Liver (tissue), 9 donors: ENCODE data around the gene PCDHA10. TPM values are rescaled to one million over a fixed set of nuclear protein-coding genes. Genes with fewer than 3 reads are reported as not detected.
"Not testable (repeated sequence)": the region's sequence is repeated elsewhere in the genome, so short reads cannot be mapped to it uniquely, and the experiment has no call there.

Experiments
- DNase-seq: peaks from one replicate; pipeline ENCODE4 v3.0.0-alpha.2; 2017; ENCODE audit warnings: low spot score
- H3K27ac ChIP-seq, 2 donors: one replicate each; pipeline ENCODE4 v1.7.0; 2013; ENCODE audit warnings: inconsistent platforms in 2 of 2, low read length in 2 of 2, control low read depth in 1 of 2, low read depth in 1 of 2, mild to moderate bottlenecking in 1 of 2
- H3K27me3 ChIP-seq, 4 donors: one replicate each; pipeline versions ENCODE4 v1.6.1 to v1.7.0; 2013; ENCODE audit warnings: low read length in 3 of 4, inconsistent platforms in 1 of 4, mild to moderate bottlenecking in 1 of 4, moderate library complexity in 1 of 4; ENCODE audit not compliant: control insufficient read depth in 4 of 4, insufficient read depth in 4 of 4
- H3K36me3 ChIP-seq, 4 donors: one replicate each; pipeline versions ENCODE4 v1.6.1 to v1.7.0; 2013; ENCODE audit warnings: low read length in 3 of 4, mild to moderate bottlenecking in 3 of 4, low read depth in 1 of 4, moderate library complexity in 1 of 4; ENCODE audit not compliant: control insufficient read depth in 4 of 4, insufficient read depth in 3 of 4
- H3K4me1 ChIP-seq, 4 donors: one replicate each; pipeline versions ENCODE4 v1.6.1 to v1.7.0; 2013; ENCODE audit warnings: low read length in 3 of 4, mild to moderate bottlenecking in 3 of 4, moderate library complexity in 1 of 4; ENCODE audit not compliant: control insufficient read depth in 4 of 4, insufficient read depth in 4 of 4
- H3K4me3 ChIP-seq, 3 donors: one replicate each; pipeline versions ENCODE4 v1.6.1 to v1.7.0; 2013; ENCODE audit warnings: low read length in 3 of 3, control low read depth in 1 of 3, low read depth in 1 of 3, mild to moderate bottlenecking in 1 of 3
- H3K9ac ChIP-seq, 2 donors: one replicate each; pipeline ENCODE4 v1.7.0; 2013; ENCODE audit warnings: low read length in 2 of 2, mild to moderate bottlenecking in 2 of 2, moderate library complexity in 2 of 2, control low read depth in 1 of 2, low read depth in 1 of 2
- H3K9me3 ChIP-seq, 4 donors: one replicate each; pipeline versions ENCODE4 v1.6.1 to v1.7.0; 2013; ENCODE audit warnings: low read length in 3 of 4; ENCODE audit not compliant: control insufficient read depth in 4 of 4
- EGR1 ChIP-seq, 2 donors: IDR thresholded peaks; 2 replicates each; pipeline ENCODE4 v1.6.1; 2016 to 2018; ENCODE audit warnings: antibody characterized with exemption in 2 of 2, low read depth in 2 of 2
- FOXA1 ChIP-seq: IDR thresholded peaks from 2 replicates; pipeline ENCODE4 v1.6.1; 2016; ENCODE audit warnings: antibody characterized with exemption
- FOXA2 ChIP-seq: IDR thresholded peaks from 2 replicates; pipeline ENCODE4 v1.6.1; 2016; ENCODE audit warnings: antibody characterized with exemption
- GABPA ChIP-seq, 2 donors: IDR thresholded peaks in 1 of 2; conservative IDR thresholded peaks in 1 of 2; 2 replicates each; pipeline ENCODE4 v1.6.1; 2016; ENCODE audit warnings: antibody characterized with exemption in 2 of 2, mild to moderate bottlenecking in 1 of 2, moderate library complexity in 1 of 2
- HNF4A ChIP-seq, 2 donors: conservative IDR thresholded peaks; 2 replicates each; pipeline ENCODE4 v1.6.1; 2016; ENCODE audit warnings: antibody characterized with exemption in 2 of 2, mild to moderate bottlenecking in 2 of 2
- HNF4G ChIP-seq: IDR thresholded peaks from 2 replicates; pipeline ENCODE4 v1.6.1; 2016; ENCODE audit warnings: antibody characterized with exemption
- JUND ChIP-seq, 2 donors: IDR thresholded peaks; 2 replicates each; pipeline ENCODE4 v1.6.1; 2016; ENCODE audit warnings: antibody characterized with exemption in 2 of 2
- NR2F2 ChIP-seq: IDR thresholded peaks from 2 replicates; pipeline ENCODE4 v1.6.1; 2016; ENCODE audit warnings: antibody characterized with exemption
- RAD21 ChIP-seq, 2 donors: IDR thresholded peaks; 2 replicates each; pipeline ENCODE4 v1.6.1; 2016; ENCODE audit warnings: antibody characterized with exemption in 2 of 2, mild to moderate bottlenecking in 2 of 2
- RXRA ChIP-seq, 2 donors: IDR thresholded peaks; 2 replicates each; pipeline ENCODE4 v1.6.1; 2017 to 2018; ENCODE audit warnings: antibody characterized with exemption in 2 of 2, mild to moderate bottlenecking in 1 of 2
- SP1 ChIP-seq: IDR thresholded peaks from 2 replicates; pipeline ENCODE4 v1.6.1; 2018; ENCODE audit warnings: antibody characterized with exemption, mild to moderate bottlenecking
- TAF1 ChIP-seq: conservative IDR thresholded peaks from 2 replicates; pipeline ENCODE4 v1.6.1; 2016; ENCODE audit warnings: antibody characterized with exemption, mild to moderate bottlenecking
- YY1 ChIP-seq: IDR thresholded peaks from 2 replicates; pipeline ENCODE4 v1.6.1; 2016; ENCODE audit warnings: antibody characterized with exemption, mild to moderate bottlenecking
- WGBS: extraction: QIAGEN DNeasy Blood & Tissue Kit; methylation state at CpG from one replicate; pipeline ENCODE4 v1.1.7; 2013; 5-methylcytosine and 5-hydroxymethylcytosine counted together
- polyA plus RNA-seq, 2 donors: library from polyadenylated mRNA; stranded (reverse) in 1 of 2; unstranded in 1 of 2; fragments of 200-250 nt in 1 of 2; fragments of >200 nt in 1 of 2; fragmentation: Nextera tagmentation in 1 of 2; extraction: Ambion mirVana in 1 of 2; gene quantifications; one replicate each; pipeline versions ENCODE4 v1.2.1 to v1.2.3, GENCODE V29; 2013 to 2015
- total RNA-seq, 2 donors: library from RNA; depleted of rRNA; stranded (reverse); fragments of >200 nt; gene quantifications; one replicate each; pipeline ENCODE4 v1.2.3, GENCODE V29; 2014
- TF ChIP-seq, protein P1 (sequence below): fragments of 150-350 bp; IDR thresholded peaks from 2 replicates; pipeline ENCODE4 v1.5.1; 2017; ENCODE audit warnings: improper control_type of control experiment, low read depth, low read length; ENCODE audit not compliant: missing input control
- TF ChIP-seq, protein P2 (sequence below): IDR thresholded peaks from 2 replicates; pipeline ENCODE4 v1.6.1; 2016; ENCODE audit warnings: antibody characterized with exemption
- TF ChIP-seq, protein P3 (sequence below): IDR thresholded peaks from 2 replicates; pipeline ENCODE4 v1.6.1; 2016; ENCODE audit warnings: antibody characterized with exemption, mild to moderate bottlenecking
- TF ChIP-seq, protein P4 (sequence below): IDR thresholded peaks from 2 replicates; pipeline ENCODE4 v1.6.1; 2016; ENCODE audit warnings: antibody characterized with exemption
- TF ChIP-seq, protein P5 (sequence below): IDR thresholded peaks from 2 replicates; pipeline ENCODE4 v1.6.1; 2016; ENCODE audit warnings: antibody characterized with exemption
- donor health status: healthy.
- donor health status: healthy.
- donor health status: healthy.
- donor health status: healthy.
- donor health status: healthy.

PCDHA10 gene
- total and polyA plus RNA-seq, 4 donors = under 0.01 to 0.01 TPM; not detected in 2

DNA sequence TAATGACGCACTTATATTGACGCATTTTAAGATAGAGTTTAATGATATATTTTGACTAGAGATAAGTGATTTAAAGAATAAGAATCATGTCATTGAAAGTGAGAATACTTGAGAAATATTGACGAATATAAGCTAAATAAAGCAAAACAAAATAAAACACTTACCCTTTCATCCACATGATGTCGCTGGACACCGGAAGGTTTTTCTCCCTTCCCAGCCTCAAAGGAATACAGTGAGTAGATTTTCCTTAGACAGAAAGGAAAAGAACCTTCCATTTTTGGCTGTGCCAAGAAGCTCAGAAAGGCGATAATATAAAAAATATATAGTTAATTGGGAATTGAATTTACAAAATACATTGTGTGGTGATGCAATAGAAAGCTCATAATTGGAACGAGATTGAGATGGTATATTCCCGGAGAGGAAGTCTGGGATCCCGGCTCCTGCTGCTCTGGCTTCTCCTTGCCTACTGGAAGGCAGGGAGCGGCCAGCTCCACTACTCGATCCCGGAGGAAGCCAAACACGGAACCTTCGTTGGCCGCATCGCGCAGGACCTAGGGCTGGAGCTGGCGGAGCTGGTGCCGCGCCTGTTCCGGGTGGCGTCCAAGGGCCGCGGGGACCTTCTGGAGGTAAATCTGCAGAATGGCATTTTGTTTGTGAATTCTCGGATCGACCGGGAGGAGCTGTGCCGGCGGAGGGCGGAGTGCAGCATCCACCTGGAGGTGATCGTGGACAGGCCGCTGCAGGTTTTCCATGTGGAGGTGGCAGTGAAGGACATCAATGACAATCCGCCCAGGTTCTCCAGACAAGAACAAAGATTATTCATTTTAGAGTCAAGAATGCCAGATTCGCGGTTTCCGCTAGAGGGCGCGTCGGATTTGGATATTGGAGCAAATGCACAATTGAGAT is 34.1 kb upstream of the PCDHA10 start, which contains the start of gene PCDHA5:
Gene PCDHA5, plus strand, starts transcription at position 239 of the 906 bp plus-strand sequence.
- TF ChIP-seq RAD21 (IDR thresholded peaks at IDR 0.05) (no peak), GABPA (IDR thresholded peaks at IDR 0.05 in 1 of 2, conservative IDR thresholded peaks at IDR 0.05 in 1 of 2) (no peak)
- TF ChIP-seq, protein P1, sequence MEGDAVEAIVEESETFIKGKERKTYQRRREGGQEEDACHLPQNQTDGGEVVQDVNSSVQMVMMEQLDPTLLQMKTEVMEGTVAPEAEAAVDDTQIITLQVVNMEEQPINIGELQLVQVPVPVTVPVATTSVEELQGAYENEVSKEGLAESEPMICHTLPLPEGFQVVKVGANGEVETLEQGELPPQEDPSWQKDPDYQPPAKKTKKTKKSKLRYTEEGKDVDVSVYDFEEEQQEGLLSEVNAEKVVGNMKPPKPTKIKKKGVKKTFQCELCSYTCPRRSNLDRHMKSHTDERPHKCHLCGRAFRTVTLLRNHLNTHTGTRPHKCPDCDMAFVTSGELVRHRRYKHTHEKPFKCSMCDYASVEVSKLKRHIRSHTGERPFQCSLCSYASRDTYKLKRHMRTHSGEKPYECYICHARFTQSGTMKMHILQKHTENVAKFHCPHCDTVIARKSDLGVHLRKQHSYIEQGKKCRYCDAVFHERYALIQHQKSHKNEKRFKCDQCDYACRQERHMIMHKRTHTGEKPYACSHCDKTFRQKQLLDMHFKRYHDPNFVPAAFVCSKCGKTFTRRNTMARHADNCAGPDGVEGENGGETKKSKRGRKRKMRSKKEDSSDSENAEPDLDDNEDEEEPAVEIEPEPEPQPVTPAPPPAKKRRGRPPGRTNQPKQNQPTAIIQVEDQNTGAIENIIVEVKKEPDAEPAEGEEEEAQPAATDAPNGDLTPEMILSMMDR = peak; percentile 22
- Histone ChIP-seq H3K27me3 (peaks cover 0 to 5% (median 4%) of the 10 kb centered on the region in 4 donors), H3K36me3 (no peaks in the 10 kb centered on the region), H3K9ac (no peak within 1 kb of the TSS), H3K4me1 (no peaks in the 10 kb centered on the region), H3K9me3 (peaks cover 11 to 29% (median 19%) of the 10 kb centered on the region in 4 donors), H3K27ac (no peak within 1 kb of the TSS), H3K4me3 (no peak within 1 kb of the TSS)
- no peak for DNase-seq
- 29% methylated on average over 39 of the region's 39 CpGs for WGBS

DNA sequence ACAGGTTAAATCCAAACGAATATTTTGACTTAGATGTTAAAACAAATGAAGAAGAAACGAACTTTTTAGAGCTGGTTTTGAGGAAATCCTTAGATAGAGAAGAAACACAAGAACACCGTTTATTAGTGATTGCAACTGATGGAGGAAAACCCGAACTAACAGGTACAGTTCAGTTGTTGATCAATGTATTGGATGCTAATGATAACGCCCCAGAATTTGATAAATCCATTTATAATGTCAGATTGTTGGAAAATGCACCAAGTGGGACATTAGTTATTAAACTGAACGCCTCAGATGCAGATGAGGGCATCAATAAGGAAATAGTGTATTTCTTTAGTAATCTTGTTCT is 33.4 kb upstream of the PCDHA10 start:
- no peak overlapping the region for H3K27ac ChIP-seq
- WGBS = 25% methylated on average over 6 of the region's 6 CpGs
- no peak overlapping the region for H3K9ac ChIP-seq
- peaks cover 8 to 26% (median 17%) of the 10 kb centered on the region in 4 donors for H3K9me3 ChIP-seq
- no peaks in the 10 kb centered on the region for H3K36me3 ChIP-seq
- no peak for DNase-seq
- no peak overlapping the region for H3K4me3 ChIP-seq
- peaks cover 0 to 5% (median 1%) of the 10 kb centered on the region in 4 donors for H3K27me3 ChIP-seq
- TF ChIP-seq YY1 = no peak
- TF ChIP-seq, protein P1 = no peak
- TF ChIP-seq HNF4G = no peak
- TF ChIP-seq RAD21 (IDR thresholded peaks at IDR 0.05) = no peak
- no peak for TF ChIP-seq HNF4A (conservative IDR thresholded peaks at IDR 0.05)
- TF ChIP-seq FOXA2 = no peak
- TF ChIP-seq, protein P2, sequence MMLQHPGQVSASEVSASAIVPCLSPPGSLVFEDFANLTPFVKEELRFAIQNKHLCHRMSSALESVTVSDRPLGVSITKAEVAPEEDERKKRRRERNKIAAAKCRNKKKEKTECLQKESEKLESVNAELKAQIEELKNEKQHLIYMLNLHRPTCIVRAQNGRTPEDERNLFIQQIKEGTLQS = no peak
- no peak for TF ChIP-seq RXRA (IDR thresholded peaks at IDR 0.05)
- TF ChIP-seq GABPA (IDR thresholded peaks at IDR 0.05 in 1 of 2, conservative IDR thresholded peaks at IDR 0.05 in 1 of 2) = no peak
- TF ChIP-seq, protein P3, sequence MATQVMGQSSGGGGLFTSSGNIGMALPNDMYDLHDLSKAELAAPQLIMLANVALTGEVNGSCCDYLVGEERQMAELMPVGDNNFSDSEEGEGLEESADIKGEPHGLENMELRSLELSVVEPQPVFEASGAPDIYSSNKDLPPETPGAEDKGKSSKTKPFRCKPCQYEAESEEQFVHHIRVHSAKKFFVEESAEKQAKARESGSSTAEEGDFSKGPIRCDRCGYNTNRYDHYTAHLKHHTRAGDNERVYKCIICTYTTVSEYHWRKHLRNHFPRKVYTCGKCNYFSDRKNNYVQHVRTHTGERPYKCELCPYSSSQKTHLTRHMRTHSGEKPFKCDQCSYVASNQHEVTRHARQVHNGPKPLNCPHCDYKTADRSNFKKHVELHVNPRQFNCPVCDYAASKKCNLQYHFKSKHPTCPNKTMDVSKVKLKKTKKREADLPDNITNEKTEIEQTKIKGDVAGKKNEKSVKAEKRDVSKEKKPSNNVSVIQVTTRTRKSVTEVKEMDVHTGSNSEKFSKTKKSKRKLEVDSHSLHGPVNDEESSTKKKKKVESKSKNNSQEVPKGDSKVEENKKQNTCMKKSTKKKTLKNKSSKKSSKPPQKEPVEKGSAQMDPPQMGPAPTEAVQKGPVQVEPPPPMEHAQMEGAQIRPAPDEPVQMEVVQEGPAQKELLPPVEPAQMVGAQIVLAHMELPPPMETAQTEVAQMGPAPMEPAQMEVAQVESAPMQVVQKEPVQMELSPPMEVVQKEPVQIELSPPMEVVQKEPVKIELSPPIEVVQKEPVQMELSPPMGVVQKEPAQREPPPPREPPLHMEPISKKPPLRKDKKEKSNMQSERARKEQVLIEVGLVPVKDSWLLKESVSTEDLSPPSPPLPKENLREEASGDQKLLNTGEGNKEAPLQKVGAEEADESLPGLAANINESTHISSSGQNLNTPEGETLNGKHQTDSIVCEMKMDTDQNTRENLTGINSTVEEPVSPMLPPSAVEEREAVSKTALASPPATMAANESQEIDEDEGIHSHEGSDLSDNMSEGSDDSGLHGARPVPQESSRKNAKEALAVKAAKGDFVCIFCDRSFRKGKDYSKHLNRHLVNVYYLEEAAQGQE = no peak
- TF ChIP-seq JUND (IDR thresholded peaks at IDR 0.05) = no peak
- no peak for TF ChIP-seq NR2F2
- no peak for TF ChIP-seq FOXA1
- TF ChIP-seq TAF1 = no peak
- TF ChIP-seq, protein P4, sequence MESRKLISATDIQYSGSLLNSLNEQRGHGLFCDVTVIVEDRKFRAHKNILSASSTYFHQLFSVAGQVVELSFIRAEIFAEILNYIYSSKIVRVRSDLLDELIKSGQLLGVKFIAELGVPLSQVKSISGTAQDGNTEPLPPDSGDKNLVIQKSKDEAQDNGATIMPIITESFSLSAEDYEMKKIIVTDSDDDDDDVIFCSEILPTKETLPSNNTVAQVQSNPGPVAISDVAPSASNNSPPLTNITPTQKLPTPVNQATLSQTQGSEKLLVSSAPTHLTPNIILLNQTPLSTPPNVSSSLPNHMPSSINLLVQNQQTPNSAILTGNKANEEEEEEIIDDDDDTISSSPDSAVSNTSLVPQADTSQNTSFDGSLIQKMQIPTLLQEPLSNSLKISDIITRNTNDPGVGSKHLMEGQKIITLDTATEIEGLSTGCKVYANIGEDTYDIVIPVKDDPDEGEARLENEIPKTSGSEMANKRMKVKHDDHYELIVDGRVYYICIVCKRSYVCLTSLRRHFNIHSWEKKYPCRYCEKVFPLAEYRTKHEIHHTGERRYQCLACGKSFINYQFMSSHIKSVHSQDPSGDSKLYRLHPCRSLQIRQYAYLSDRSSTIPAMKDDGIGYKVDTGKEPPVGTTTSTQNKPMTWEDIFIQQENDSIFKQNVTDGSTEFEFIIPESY = no peak
- TF ChIP-seq, protein P5, sequence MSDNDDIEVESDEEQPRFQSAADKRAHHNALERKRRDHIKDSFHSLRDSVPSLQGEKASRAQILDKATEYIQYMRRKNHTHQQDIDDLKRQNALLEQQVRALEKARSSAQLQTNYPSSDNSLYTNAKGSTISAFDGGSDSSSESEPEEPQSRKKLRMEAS = no peak
- TF ChIP-seq SP1 = no peak
- TF ChIP-seq EGR1 (IDR thresholded peaks at IDR 0.05; ENCODE audit: low read depth in 2 of 2) = no peak
- H3K4me1 ChIP-seq = no peaks in the 10 kb centered on the region

DNA sequence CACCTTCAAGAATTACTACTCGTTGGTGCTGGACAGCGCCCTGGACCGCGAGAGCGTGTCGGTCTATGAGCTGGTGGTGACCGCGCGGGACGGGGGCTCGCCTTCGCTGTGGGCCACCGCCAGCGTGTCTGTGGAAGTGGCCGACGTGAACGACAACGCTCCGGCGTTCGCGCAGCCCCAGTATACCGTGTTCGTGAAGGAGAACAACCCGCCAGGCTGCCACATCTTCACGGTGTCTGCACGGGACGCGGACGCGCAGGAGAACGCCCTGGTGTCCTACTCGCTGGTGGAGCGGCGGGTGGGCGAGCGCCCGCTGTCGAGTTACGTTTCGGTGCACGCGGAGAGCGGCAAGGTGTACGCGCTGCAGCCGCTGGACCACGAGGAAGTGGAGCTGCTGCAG is 32.7 kb upstream of the PCDHA10 start:
- not testable (repeated sequence) for H3K27ac ChIP-seq, H3K36me3 ChIP-seq, DNase-seq, H3K9ac ChIP-seq, H3K27me3 ChIP-seq, H3K4me1 ChIP-seq
- Histone ChIP-seq H3K9me3 (peaks cover 8 to 33% (median 20%) of the 10 kb centered on the region in 4 donors), H3K4me3 (peak overlapping the region in 1 of 3 donors; percentile 5)
- 46% methylated on average over 48 of the region's 48 CpGs for WGBS
